HL-60 (cell line): Measurements from ENCODE around the gene SGCA.

Source experiments
- CTCF ChIP-seq: IDR thresholded peaks from one replicate; pipeline ENCODE4 v1.5.1; 2011; ENCODE audit warnings: low read length, control low read depth, inconsistent platforms; ENCODE audit not compliant: insufficient read depth
- GABPA ChIP-seq: IDR thresholded peaks from 2 replicates; pipeline ENCODE4 v1.6.1; 2012; ENCODE audit warnings: low read depth
- POLR2AphosphoS5 ChIP-seq: IDR thresholded peaks from 2 replicates; pipeline ENCODE4 v1.6.1; 2012; ENCODE audit warnings: low read depth
- REST ChIP-seq: IDR thresholded peaks from 2 replicates; pipeline ENCODE4 v1.6.1; 2012; ENCODE audit warnings: low read depth; ENCODE audit not compliant: insufficient replicate concordance
- SPI1 ChIP-seq: IDR thresholded peaks from 2 replicates; pipeline ENCODE4 v1.6.1; 2012; ENCODE audit warnings: low read depth, mild to moderate bottlenecking, borderline replicate concordance

- TF ChIP-seq CTCF: no peak
- no peak for TF ChIP-seq GABPA
- TF ChIP-seq POLR2AphosphoS5: no peak
- no peak for TF ChIP-seq REST
- no peak for TF ChIP-seq SPI1
Observed at GRCh38 chr17:50222922-50223321, 57.1 kb downstream of the SGCA start.
